GM03348 (cell line): ENCODE data around the gene TAAR1.
A peak's percentile ranks its signal among the peaks of the same experiment; 100 is the strongest.
"Not testable (repeated sequence)": the region's sequence is repeated elsewhere in the genome, so short reads cannot be mapped to it uniquely, and the experiment has no call there.

Experiments
- DNase-seq: peaks from one replicate; pipeline ENCODE4 v3.0.0; 2012; ENCODE audit warnings: low spot score

Gene TAAR1, protein sequence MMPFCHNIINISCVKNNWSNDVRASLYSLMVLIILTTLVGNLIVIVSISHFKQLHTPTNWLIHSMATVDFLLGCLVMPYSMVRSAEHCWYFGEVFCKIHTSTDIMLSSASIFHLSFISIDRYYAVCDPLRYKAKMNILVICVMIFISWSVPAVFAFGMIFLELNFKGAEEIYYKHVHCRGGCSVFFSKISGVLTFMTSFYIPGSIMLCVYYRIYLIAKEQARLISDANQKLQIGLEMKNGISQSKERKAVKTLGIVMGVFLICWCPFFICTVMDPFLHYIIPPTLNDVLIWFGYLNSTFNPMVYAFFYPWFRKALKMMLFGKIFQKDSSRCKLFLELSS

DNA sequence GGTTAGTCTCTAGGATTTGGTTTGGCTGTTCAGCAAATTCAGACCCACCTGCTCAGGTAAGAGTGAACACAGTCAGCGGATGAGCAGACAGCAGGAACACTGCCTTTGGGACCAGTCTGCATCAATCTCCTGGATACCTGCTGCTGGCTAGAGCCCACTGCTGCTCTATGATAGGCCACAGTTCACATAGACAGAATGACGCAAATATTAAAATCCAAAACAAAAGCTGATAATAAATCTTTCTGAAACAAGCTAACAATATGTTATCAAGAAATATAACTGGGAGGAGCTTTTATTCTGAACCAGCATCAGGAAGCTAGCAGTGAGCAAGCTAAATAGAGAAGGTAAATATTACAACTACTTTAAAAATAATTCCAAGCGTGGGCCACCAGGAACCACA, at the start of gene TAAR1:
Gene TAAR1 (minus strand): TSS at position 101 of the 400 bp plus-strand sequence. CDS start 13,179 bp downstream, outside the sequence.
- DNase-seq = no peak

DNA sequence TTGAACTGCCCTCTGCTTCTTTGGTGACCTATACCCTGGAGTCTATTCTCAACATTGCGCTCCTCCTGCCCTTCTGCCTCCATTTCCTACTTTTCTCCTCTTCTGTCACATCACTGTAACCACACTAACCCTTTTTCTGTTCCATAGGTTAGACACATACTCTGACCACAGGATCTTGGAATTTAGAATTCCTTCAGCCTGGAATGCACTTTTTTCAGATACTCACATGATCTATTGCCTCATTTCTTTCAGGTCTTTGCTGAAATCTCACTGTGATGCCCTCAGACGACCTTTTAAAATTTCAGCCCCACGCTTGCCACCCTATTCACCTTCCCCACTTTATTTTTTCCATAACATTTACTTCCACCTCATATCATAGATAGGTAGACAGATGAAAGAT, 49.8 kb upstream of the TAAR1 start:
- no peak for DNase-seq

DNA sequence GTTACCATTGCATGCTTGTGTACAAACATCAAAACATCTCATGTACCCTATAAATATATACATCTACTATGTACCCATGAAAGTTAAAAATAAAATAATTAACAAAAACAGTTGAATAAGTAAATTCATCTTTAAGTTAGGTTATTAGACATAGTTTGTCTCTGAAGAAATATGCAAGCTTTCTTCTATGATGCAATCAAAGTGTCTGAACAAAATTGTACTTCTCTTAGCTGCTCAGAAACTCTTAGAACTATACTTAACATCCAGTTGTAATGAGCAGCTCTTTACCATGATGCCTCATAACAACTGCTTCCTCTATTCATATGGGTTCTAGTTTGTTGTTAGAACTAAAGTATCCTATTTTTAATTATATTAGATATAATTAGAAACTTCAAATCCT, 49.0 kb upstream of the TAAR1 start:
- DNase-seq = no peak

DNA sequence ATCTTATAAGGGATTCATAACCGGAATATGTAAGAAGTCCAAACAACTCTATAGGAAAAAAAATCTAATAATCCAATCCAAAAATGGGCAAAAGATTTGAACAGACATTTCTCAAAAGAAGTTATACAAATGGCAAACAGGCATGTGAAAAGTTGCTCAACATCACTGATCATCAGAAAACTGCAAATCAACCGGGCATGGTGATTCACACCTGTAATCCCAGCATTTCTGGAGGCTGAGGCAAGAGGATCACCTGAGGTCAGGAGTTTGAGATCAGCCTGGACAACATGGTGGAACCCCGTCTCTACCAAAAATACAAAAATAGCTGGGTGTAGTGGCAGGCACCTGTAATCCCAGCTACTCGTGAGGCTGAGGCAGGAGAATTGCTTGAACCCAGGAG, 47.8 kb upstream of the TAAR1 start:
- not testable (repeated sequence) for DNase-seq

DNA sequence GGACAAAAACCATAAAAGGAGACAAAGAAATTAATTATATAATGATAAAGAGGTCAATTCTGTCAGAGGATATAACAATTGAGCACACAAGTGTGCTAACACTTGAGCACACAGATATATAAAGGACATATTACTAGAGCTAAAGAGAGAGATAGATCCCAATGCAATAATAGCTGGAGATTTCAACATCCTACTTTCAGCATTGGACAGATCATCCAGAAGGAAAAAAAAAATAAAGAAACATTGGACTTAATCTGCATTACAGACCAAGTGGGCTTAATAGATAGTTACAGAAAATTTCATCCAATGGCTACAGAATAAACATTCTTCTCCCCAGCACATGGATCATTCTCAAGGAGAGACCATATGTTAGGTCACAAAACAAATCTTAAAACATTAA, 45.0 kb upstream of the TAAR1 start:
- no peak for DNase-seq

DNA sequence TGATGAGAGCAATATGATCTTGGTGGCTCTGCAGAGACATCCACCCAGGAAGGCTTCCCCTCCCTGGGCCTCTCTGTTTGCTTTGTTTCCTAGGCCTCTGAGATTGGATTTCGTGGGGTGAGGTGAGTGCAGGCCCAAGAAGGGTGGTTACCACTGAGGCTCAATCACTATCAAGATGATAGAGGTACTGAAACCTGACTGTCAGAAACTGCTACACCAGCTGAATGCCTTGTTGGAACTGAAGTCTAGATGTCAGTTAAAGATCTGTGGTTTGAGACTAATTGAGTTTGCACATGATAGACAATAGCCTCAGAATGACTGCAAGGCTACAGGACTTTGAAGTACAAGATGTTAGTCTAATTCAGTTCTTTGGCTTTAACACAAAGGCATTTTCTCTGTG, 39.6 kb upstream of the TAAR1 start:
- DNase-seq = no peak

DNA sequence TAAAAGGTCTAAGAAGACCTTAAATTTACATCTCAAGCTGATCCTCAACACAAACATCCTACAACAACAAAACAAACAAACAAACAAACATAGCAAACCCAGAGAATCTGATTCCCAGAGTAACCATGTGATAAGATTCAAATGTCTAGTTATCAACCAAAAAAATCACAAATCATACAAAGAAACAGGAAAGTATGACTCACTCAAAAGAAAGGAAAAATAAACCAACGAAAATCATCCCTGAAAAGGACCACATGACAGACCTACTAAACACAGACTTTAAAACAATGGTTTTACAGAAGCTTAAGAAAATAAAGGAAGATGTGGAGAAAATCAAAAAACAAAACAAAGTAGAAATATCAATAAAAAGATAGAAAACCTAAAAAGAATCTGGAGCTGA, 36.8 kb upstream of the TAAR1 start:
- DNase-seq = no peak

DNA sequence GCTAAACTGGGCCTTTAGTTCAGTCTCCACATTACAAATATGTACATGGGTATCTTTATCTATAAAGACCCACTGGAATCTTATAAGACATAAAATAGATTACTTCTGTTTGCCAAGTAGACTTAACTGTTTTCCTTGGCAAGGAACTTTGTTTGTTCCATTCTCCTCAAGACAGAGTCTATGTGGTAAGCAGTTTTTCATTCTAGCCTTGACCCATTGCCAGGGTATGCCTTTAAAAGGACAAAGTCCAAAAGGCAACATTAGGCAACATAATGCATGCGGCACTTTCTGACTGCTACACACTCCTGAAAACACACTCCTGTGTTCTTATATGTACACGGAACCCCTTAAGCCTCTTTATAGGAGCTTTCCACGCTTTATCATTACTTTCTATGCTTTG, 34.5 kb upstream of the TAAR1 start:
- no peak for DNase-seq

DNA sequence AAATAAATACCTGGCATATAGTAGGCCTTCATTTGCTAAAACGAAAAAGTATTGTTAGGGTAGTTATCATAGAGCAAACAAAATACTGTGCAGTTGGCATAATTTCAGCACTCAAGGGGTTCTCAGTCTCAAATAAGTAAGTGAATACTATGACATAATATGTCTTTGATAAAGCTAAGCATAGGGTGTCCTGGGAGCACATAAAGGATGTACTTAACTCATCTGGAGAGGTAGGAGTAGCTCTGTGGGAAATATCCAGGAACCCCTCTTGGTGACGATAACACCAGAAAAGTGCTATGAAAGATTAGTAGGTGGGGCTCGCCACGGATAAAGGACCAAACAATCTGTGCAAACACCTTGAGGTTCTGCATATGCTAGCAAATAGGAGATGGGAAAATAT, 31.7 kb upstream of the TAAR1 start:
- DNase-seq = no peak

DNA sequence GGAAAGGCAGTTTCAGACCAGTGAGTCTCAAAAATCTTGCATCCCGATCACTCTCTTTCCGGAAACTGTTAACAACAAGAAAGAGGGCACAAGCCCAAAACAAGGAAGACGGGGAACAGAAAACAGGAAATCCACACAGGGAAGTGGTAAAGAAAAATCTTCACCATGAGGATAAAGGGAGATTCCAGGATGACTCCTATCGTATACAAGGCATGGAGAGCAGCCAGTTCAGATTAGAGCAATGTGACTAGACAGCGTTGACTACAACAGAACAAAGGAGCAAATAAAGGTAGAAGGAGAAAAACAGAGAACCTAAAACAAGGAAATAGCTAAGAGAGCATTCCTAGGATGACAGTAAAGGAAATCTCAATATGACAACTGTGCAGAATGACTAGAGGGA, 28.3 kb upstream of the TAAR1 start:
- peak; percentile 21 for DNase-seq

DNA sequence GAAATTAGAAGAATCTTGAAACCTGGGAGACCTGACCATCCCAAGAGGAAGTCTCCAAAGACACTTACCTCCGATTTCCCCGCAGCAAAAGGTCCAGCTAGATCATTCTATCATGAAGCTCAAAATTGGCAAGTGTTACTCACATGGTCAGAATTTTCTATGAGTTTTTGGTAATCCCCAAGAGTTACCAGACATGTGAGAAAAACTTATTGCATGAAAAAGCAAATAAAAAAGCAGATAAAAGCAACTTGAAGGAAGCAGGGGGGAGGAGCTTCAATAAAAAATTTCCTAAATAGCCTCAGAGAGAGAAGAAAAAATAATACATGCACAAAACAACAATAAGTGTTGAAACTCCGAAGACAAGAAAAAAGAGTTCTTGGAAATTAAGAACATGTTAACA, 27.5 kb upstream of the TAAR1 start:
- no peak for DNase-seq

DNA sequence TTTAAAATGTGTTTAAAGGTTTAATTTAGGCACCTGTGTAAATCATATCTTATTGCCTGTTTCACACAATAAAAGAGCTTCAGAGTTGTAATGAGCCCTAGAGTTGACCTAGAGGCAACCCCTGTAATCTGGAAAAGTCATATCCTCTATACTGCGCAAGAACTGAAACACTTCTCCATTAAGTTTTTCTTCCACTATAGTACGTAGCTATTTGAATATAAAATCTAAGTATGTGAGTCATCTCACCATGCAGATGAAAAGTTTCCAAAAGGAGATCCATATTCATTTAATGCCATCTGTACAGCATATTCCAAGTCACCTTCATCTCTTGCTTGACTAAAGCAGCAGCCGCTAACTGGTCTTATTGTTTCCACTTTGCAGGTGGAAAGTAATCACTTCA, 26.0 kb upstream of the TAAR1 start:
- no peak for DNase-seq

DNA sequence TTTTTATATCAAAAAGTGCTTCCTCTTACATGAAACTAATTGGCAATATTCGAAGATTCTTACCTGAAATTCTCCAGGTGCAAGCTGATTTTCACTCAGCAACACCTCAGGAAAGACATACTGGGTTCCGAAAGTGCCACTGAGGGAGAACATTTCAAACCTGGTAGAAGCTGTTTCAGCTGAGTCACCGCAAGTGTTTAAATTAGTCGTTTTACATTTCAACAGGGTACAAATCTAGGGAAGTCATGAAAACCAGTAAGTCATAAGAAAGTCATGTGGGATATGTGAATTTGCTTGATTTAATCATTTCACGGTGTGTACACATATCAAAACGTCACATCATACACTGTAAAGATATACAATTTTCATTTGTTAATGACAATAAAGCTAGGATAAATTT, 25.3 kb upstream of the TAAR1 start:
- DNase-seq = no peak

DNA sequence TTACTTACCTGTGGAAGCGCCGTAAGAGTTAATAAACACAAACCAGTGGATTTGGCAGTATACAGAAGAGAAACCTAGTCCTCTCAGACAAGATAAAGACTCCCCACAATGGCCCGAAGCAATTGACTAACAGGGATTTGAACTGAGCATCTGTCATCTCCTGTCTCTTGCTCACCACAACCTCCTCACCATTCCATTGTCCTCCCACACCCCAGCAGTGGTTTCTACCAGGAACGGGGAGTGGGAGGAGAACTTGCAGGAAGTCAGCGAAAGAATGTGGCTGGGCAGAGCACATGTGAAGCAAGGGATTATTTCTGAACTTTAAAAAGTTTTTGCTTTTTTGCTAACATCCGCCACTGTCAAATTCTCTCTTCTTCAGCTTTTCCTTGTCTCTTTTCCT, 24.6 kb upstream of the TAAR1 start:
- peak; percentile 74 for DNase-seq

DNA sequence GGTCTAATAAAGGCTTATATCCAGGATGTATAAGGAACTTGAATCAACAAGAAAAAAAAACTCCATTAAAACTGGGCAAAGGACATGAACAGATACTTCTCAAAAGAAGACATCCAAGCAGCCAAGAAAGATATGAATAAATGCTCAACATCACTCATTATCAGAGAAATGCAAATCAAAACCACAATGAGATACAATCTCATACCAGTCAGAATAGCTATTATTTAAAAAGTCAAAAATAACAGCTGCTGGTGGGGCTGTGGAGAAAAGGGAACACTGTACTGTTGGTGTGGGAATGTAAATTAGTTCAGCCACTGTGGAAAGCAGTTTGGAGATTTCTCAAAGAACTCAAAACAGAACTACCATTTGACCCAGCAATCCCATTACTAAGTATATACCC, 20.1 kb upstream of the TAAR1 start:
- DNase-seq = not testable (repeated sequence)

DNA sequence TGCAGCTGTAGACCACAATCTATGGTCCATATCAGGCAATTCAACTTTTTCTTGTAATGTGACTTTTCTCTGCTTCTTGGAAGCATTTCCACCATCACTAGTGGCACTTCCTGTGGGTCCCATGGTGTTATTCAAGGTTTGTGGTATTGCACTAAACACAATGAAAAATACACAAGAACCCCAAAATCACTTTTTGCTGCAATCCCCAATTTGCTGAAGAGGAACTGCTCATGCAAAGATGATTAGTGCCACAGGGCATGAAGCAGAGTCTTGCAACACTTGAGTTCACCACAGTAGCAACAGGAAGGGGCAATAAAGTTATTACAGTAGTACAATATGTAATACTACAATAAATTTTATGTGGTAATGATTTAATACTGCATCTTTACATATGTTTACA, 16.8 kb upstream of the TAAR1 start:
- DNase-seq = no peak

DNA sequence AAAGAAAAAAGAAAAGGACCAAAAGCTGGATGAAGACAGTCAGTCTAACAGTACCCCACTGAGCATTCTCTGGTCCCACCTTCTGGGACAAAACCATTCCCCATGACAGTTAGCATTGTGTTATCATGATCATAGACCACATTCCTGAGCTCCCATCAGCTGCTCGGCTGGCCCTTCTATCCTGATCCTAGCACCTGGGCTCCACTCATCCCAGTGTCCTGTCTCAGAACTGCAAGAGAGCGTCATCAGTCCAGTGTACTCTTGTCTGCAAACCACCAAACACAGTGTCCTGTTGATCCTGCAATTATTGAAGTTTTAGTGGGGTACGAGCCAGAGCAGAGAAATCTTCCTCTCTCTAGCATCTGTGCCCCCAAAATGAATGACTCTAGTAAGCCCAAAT, 16.0 kb upstream of the TAAR1 start:
- DNase-seq = no peak

DNA sequence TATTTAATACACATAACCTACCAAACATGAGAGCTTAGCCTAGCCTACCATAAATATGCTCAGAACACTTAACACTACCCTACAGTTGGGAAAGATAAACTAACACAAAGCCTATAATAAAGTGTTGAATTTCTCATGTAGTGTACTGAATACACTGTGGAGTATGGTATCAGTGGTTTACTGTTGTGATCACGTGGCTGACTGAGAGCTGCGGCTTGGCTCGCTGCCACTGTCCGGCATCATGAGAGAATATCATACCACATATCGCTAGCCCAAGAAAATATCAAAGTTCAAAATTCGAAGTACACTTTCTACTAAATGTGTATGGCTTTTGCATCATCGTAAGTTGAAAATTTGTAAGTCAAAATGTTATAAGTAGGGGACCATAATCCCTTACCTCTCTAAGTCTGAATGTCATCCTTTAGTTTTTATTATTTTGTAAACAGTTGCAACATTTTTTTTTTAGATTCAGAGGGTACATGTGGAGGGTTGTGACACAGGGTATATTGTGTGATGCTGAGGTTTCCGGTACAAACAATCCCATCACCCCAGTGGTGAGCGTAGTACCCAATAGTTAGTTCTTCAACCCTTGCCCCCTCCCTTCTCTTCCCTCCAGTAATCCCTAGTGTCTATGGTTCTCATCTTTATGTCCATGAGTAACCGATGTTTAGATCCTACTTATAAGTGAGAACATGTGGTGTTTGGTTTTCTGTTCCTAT, 14.6 kb upstream of the TAAR1 start:
- no peak for DNase-seq

DNA sequence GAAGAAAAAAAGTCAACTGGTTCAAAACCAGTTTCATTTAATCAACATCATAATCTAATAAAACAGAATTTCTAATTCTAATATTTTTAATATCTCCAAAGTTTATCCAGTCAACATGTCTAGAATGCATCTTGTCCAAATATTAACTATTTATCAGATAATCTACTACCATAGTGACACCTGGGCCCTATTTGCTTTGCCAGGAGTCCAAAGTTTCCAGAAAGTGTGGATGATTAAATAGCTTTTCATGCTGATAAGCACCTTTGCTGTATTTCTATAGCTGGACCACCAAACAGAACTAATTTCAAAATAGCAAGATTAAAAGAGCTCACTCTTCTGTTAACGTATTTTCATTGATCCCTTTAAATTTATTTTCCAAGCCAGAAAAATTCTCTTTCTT, 12.3 kb upstream of the TAAR1 start:
- DNase-seq = no peak

DNA sequence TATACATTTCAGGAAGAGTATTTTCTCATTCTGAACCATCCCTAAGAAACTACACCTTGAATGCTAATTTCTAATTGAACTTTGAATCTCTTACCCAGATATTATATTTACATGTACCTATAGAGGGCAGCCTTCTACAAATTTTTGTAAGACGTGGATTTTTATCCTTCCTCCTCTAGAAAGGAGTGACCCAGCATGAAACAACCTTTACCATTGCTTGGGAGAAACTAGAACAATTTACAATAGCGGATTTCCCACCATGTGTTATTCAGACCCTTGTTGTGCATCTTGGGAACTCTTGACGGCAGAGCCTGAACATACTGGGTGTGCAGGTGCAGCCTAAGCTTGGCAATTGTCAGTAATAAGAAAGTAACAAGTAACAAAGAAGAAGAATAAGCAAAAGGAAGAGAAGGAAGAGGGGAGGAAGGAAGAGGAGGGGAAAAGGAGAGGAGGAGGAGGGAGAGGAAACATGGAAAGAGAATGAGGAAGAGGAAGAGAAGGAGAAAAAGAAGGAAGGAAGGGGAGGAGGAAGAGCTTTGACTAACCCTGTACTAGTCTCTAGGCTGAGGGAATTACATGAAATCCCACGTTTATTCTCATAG, 10.8 kb upstream of the TAAR1 start:
- peak; percentile 61 for DNase-seq

DNA sequence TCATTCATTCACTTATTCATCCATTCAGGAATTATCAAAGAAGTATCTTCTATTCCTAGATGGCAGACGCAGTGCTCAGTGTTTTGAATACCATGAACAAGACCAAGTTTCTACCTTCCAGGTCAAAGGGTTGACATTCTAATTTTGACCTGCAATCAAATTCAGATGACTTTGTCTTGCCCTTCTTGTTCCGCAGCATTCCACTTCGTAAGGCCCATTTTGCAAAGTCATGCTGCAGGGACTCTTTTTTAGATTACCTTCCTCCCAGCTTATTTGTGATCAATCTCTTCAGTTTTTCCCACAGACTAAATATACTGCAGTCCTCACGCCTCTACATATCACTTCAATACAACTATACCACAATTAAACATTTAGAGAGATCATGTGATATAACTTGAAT, 7.1 kb upstream of the TAAR1 start:
- DNase-seq = no peak

DNA sequence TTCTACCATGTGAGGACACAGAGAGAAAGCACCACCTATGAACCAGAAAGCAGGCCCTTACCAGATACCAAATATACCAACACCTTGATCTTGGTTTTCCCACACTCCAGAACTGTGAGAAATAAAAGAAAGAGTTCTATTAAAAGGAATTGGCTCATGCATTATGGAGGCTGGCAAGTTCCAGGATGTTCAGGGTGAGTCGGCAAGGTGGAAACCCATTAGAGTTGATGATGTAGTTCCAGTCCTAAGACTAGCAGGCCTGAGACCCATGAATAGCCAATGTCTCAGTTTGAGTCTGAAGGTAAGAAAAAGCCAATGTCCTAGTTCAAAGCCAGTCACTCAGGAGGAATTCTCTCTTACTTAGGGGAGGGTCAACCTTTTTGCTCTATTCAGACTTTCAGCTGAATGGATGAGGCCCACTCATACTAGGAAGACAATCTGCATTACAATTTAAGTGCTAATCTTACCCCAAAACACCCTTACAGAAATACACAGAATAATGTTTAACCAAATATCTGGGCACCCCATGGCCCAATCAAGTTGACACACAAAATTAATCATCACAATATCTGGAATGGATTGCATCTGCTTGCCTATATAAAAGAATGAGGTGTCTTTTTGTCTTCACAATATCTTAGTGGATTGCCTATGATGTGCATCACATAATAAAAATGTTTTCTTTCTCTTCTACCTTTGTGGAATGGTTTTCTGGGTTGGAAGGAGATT, 5.5 kb upstream of the TAAR1 start:
- DNase-seq = no peak

DNA sequence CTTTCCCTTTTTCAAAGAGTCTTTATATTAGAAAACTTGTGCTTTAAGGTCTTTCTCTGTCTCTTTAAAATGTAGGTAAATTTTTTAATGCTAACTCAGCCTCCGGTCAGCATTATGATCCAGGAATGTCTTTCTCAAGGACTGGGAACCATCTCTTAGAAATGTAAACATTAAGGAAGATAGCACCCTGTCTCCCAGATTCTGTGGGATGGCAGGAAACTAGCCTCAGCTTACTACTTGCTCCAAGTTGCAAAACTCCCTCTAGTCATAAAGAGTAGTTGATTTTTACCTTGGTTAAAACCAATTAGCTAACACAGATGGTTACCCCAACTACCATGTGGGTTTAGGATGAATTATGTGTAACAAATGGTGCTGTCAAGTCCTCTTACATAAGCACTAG, 4.7 kb upstream of the TAAR1 start:
- DNase-seq = no peak
